HCT116 (cell line): Measurements from ENCODE around the gene RUVBL1. TPM values are rescaled to one million over a fixed set of nuclear protein-coding genes. Genes with fewer than 3 reads are reported as not detected.

ENCODE experiments used
- ATAC-seq: fragments of 200-7000 bp; cut with Tn5 transposase; 2 replicates; pipeline ENCODE4 v1.9.1; 2020; ENCODE audit warnings: mild to moderate bottlenecking, moderate library complexity
- BruUV-seq: library from RNA; stranded (reverse); fragments of 400-500 nt; replicated peaks from 2 replicates; lab custom pipeline; 2021; lab: Mats Ljungman, UMichigan
- CTCF ChIA-PET: fragments of 300-600 bp; sonication (Branson Sonifier 250); formaldehyde crosslinking; loops from one replicate; lab custom pipeline; 2021; ENCODE audit warnings: antibody characterized with exemption; lab: Charles Lee
- POLR2A ChIA-PET: fragments of 300-600, 350-600 bp; sonication (Branson Sonifier 250); formaldehyde crosslinking; loops from one replicate; lab custom pipeline; 2021; ENCODE audit warnings: antibody characterized with exemption; lab: Charles Lee
- RAD21 ChIA-PET, 2 experiments: fragments of 300-600 bp; sonication (Branson Sonifier 250); formaldehyde crosslinking; loops; one replicate each; lab custom pipeline; 2023; ENCODE audit warnings: low total read pairs in 2 of 2; ENCODE audit not compliant: uncharacterized antibody in 2 of 2, unreplicated experiment in 2 of 2, low non-redundant PET in 1 of 2; lab: Charles Lee
- DNase-seq: peaks from one replicate; pipeline ENCODE4 v3.0.0-alpha.2; 2010; ENCODE audit warnings: low read depth, low spot score
- H2AFZ ChIP-seq: fragments of 200-600 bp; shearing (Covaris generic), sonication (generic); 2 replicates; pipeline ENCODE4 v1.6.1; 2017; ENCODE audit warnings: low read depth, mixed run types, mixed read lengths, antibody characterized with exemption, low read length; ENCODE audit not compliant: poor library complexity, severe bottlenecking
- H3K27ac ChIP-seq: 2 replicates; pipeline ENCODE4 v1.5.1; 2012; ENCODE audit warnings: low read depth, low read length
- H3K27me3 ChIP-seq: fragments of 200-600 bp; sonication (generic); 2 replicates; pipeline ENCODE4 v1.6.1; 2016; ENCODE audit warnings: mixed run types, low read length, mixed read lengths; ENCODE audit not compliant: insufficient read depth
- H3K36me3 ChIP-seq, 2 experiments: fragments of 200-500 bp in 1 of 2; fragments of 200-600 bp in 1 of 2; sonication (Bioruptor generic) in 1 of 2; sonication (generic) in 1 of 2; 2 replicates each; pipeline versions ENCODE4 v1.5.1 to v1.6.1; 2014 to 2016; ENCODE audit warnings: low read length in 2 of 2, inconsistent platforms in 1 of 2, mixed read lengths in 1 of 2, mixed run types in 1 of 2; ENCODE audit not compliant: insufficient read depth in 2 of 2, control insufficient read depth in 1 of 2
- H3K4me1 ChIP-seq, 2 experiments: fragments of 200-600 bp in 1 of 2; sonication (generic) in 1 of 2; 2 replicates each; pipeline versions ENCODE4 v1.5.1 to v1.6.1; 2012 to 2017; ENCODE audit warnings: low read length in 2 of 2, inconsistent platforms in 1 of 2, mild to moderate bottlenecking in 1 of 2, mixed read lengths in 1 of 2, mixed run types in 1 of 2, moderate library complexity in 1 of 2; ENCODE audit not compliant: insufficient read depth in 2 of 2, control insufficient read depth in 1 of 2
- H3K4me2 ChIP-seq: fragments of 200-600 bp; sonication (generic); 2 replicates; pipeline ENCODE4 v1.6.1; 2017; ENCODE audit warnings: mixed run types, low read length, mixed read lengths
- H3K4me3 ChIP-seq, 2 experiments: fragments of 200-600 bp in 1 of 2; sonication (generic) in 1 of 2; replicated peaks in 1 of 2; 2 replicates each; pipeline ENCODE4 v1.5.1; 2011 to 2016; ENCODE audit warnings: low read length in 2 of 2, control low read depth in 1 of 2, low read depth in 1 of 2, mild to moderate bottlenecking in 1 of 2, mixed read lengths in 1 of 2, mixed run types in 1 of 2
- H3K79me2 ChIP-seq: fragments of 200-600 bp; sonication (generic); 2 replicates; pipeline ENCODE4 v1.6.1; 2017; ENCODE audit warnings: mild to moderate bottlenecking, mixed run types, low read length, moderate library complexity, mixed read lengths; ENCODE audit not compliant: insufficient read depth
- H3K9ac ChIP-seq: fragments of 200-600 bp; sonication (generic); 2 replicates; pipeline ENCODE4 v1.6.1; 2016; ENCODE audit warnings: low read length, mixed read lengths
- H3K9me2 ChIP-seq: fragments of 200-600 bp; sonication (generic), shearing (Covaris generic); 2 replicates; pipeline ENCODE4 v1.6.1; 2017; ENCODE audit warnings: mixed run types, mild to moderate bottlenecking, moderate library complexity; ENCODE audit not compliant: insufficient read depth
- H3K9me3 ChIP-seq, 2 experiments: fragments of 200-500 bp in 1 of 2; fragments of 200-600 bp in 1 of 2; sonication (Bioruptor generic) in 1 of 2; sonication (generic) in 1 of 2; 2 replicates each; pipeline ENCODE4 v1.6.1; 2014 to 2017; ENCODE audit warnings: low read length in 2 of 2, mixed read lengths in 2 of 2, inconsistent platforms in 1 of 2, low read depth in 1 of 2, mild to moderate bottlenecking in 1 of 2, mixed run types in 1 of 2, moderate library complexity in 1 of 2; ENCODE audit not compliant: control insufficient read depth in 1 of 2, insufficient read depth in 1 of 2
- H4K20me1 ChIP-seq: fragments of 200-600 bp; sonication (generic), shearing (Covaris generic); 2 replicates; pipeline ENCODE4 v1.6.1; 2017; ENCODE audit warnings: mixed run types, mild to moderate bottlenecking, moderate library complexity; ENCODE audit not compliant: insufficient read depth
- ATF3 ChIP-seq: IDR thresholded peaks from 2 replicates; pipeline ENCODE4 v1.6.1; 2012
- CBX3 ChIP-seq: IDR thresholded peaks from 2 replicates; pipeline ENCODE4 v1.6.1; 2012; ENCODE audit warnings: low read depth
- CEBPB ChIP-seq: IDR thresholded peaks from 2 replicates; pipeline ENCODE4 v1.6.1; 2012; ENCODE audit warnings: low read depth
- CTCF ChIP-seq, 3 experiments: fragments of 200-600 bp in 1 of 3; sonication (generic) in 1 of 3; IDR thresholded peaks in 2 of 3; conservative IDR thresholded peaks in 1 of 3; 2 replicates each; pipeline ENCODE4 v1.5.1; 2012 to 2017; ENCODE audit warnings: low read depth in 2 of 3, low read length in 2 of 3, antibody characterized with exemption in 1 of 3, borderline replicate concordance in 1 of 3, control low read depth in 1 of 3, mild to moderate bottlenecking in 1 of 3, mixed read lengths in 1 of 3, mixed run types in 1 of 3, moderate library complexity in 1 of 3; ENCODE audit not compliant: insufficient read depth in 1 of 3
- EGR1 ChIP-seq: IDR thresholded peaks from 2 replicates; pipeline ENCODE4 v1.6.1; 2012; ENCODE audit warnings: low read depth
- ELF1 ChIP-seq: IDR thresholded peaks from 2 replicates; pipeline ENCODE4 v1.6.1; 2012; ENCODE audit warnings: low read depth, borderline replicate concordance
- EZH2 ChIP-seq: fragments of 200-600 bp; sonication (generic); IDR thresholded peaks from 2 replicates; pipeline ENCODE4 v1.6.1; 2017; ENCODE audit warnings: antibody characterized with exemption, mixed run types
- FOSL1 ChIP-seq: IDR thresholded peaks from 2 replicates; pipeline ENCODE4 v1.6.1; 2012; ENCODE audit warnings: low read depth
- JUND ChIP-seq: IDR thresholded peaks from 2 replicates; pipeline ENCODE4 v1.6.1; 2012
- POLR2AphosphoS5 ChIP-seq: IDR thresholded peaks from 2 replicates; pipeline ENCODE4 v1.6.1; 2011; ENCODE audit warnings: mild to moderate bottlenecking, low read depth, low read length, moderate library complexity
- RAD21 ChIP-seq: IDR thresholded peaks from 2 replicates; pipeline ENCODE4 v1.6.1; 2012; ENCODE audit warnings: low read depth, mild to moderate bottlenecking
- SIN3A ChIP-seq: IDR thresholded peaks from 2 replicates; pipeline ENCODE4 v1.6.1; 2012; ENCODE audit warnings: low read depth
- SRF ChIP-seq: IDR thresholded peaks from 2 replicates; pipeline ENCODE4 v1.6.1; 2012; ENCODE audit warnings: low read depth
- ZBTB33 ChIP-seq: IDR thresholded peaks from 2 replicates; pipeline ENCODE4 v1.6.1; 2011; ENCODE audit warnings: mild to moderate bottlenecking, low read length, moderate library complexity; ENCODE audit not compliant: insufficient replicate concordance; ENCODE audit errors: extremely low read depth
- ZFX ChIP-seq: fragments of 450-650 bp; IDR thresholded peaks from 2 replicates; pipeline ENCODE4 v1.6.1; 2017
- ZNF274 ChIP-seq: fragments of 200-500 bp; sonication (Bioruptor generic); IDR thresholded peaks from 2 replicates; pipeline ENCODE4 v1.6.1; 2014; ENCODE audit warnings: mild to moderate bottlenecking, low read depth, low read length, inconsistent platforms
- intact Hi-C: fragments of 100-400 bp; cut with micrococcal nuclease; formaldehyde crosslinking; loops from 2 replicates; pipeline ENCODE4 v1.10.0; 2022
- total RNA-seq: library from RNA; stranded (reverse); gene quantifications from one replicate; pipeline ENCODE4 v1.2.1, GENCODE V29; 2021; ENCODE audit not compliant: unreplicated experiment

RUVBL1 gene
- total RNA-seq, 1 experiment from 2014 or later: 129 TPM

GRCh38 chr3:128074851-128075521 is 48.6 kb downstream of the RUVBL1 start:
- Histone ChIP-seq H3K27me3 (no peaks in the 10 kb centered on the region), H3K79me2 (peaks cover 46% of the 10 kb centered on the region), H3K9ac (peak overlapping the region; percentile 46), H3K4me1 (peaks cover 9 to 15% of the 10 kb centered on the region in 2 experiments), H3K4me3 (peak overlapping the region; percentile 19 to 52), H4K20me1 (no peaks in the 10 kb centered on the region), H3K9me2 (no peaks in the 10 kb centered on the region), H3K27ac (peak overlapping the region; percentile 69), H3K36me3 (peaks cover 23 to 55% of the 10 kb centered on the region in 2 experiments; a peak in 3 of 4 replicates), H3K9me3 (no peaks in the 10 kb centered on the region), H2AFZ (no peak overlapping the region), H3K4me2 (peak overlapping the region; percentile 88)
- ChIA-PET RAD21 (no interaction called here), POLR2A (no interaction called here), CTCF (interaction anchor here (0.7 to 1.6 kb wide), 6 partner anchors 9 to 509 kb away, joined by 3 to 9 read pairs (median 4); partner anchors contain the start of gene RUVBL1)
- TF ChIP-seq ZNF274 (no peak), SIN3A (no peak), RAD21 (no peak), POLR2AphosphoS5 (no peak), CTCF (IDR thresholded peaks at IDR 0.05 in 2 of 3, conservative IDR thresholded peaks at IDR 0.05 in 1 of 3; ENCODE audit: borderline replicate concordance in 1 of 3, insufficient read depth in 1 of 3, low read depth in 2 of 3, low read length in 2 of 3) (no peak), EGR1 (no peak), JUND (no peak), ELF1 (no peak), FOSL1 (no peak), EZH2 (no peak), SRF (no peak), CEBPB (no peak), ZBTB33 (no peak), CBX3 (no peak), ZFX (no peak), ATF3 (no peak)
- BruUV-seq: no TSS peak
- ATAC-seq: peak; percentile 54
- intact Hi-C loops: no loop called here
- DNase-seq: no peak
